ENCODE data around the gene FOS. TPM values are rescaled to one million over a fixed set of nuclear protein-coding genes. Genes with fewer than 3 reads are reported as not detected.

FOS gene
- total and polyA plus RNA-seq, 2 experiments from 2014 or later = 47.3 to 54.8 TPM

- TF ChIP-seq STAT1 (IDR thresholded peaks at IDR 0.05; ENCODE audit: unreplicated experiment) (no peak), NANOG (IDR thresholded peaks at IDR 0.05; ENCODE audit: borderline replicate concordance) (peak; percentile 35), POLR2AphosphoS5 (IDR thresholded peaks at IDR 0.05; ENCODE audit: low read depth) (no peak)
- H3K27ac ChIP-seq (ENCODE audit: low read depth) = peak overlapping the region; percentile 88
- H3K36me3 Mint-ChIP-seq (ENCODE audit: low read depth) = peaks cover 31% of the 10 kb centered on the region
- 0 out of 2 replicates have a peak, but pooled peaks cover 12% of the 10 kb centered on the region for H3K36me3 ChIP-seq (ENCODE audit: insufficient read depth)
- peaks cover 23% of the 10 kb centered on the region for H3K4me1 ChIP-seq (ENCODE audit: insufficient read depth)
- no peak overlapping the region for H2AFZ ChIP-seq
- peaks cover 59% of the 10 kb centered on the region for H3K27me3 Mint-ChIP-seq (ENCODE audit: insufficient read depth, low read depth, poor library complexity)
- ATAC-seq (no peak), DNase-seq (ENCODE audit: low spot score) (peak; percentile 79)
- no peaks in the 10 kb centered on the region for H3K9me2 ChIP-seq (ENCODE audit: insufficient read depth)
- H3K9me3 Mint-ChIP-seq = no peaks in the 10 kb centered on the region; the same call in 2 of the 3 replicates
- H3K27ac Mint-ChIP-seq = peak overlapping the region; percentile 100
- peaks cover 30% of the 10 kb centered on the region for H3K27me3 ChIP-seq (ENCODE audit: insufficient read depth)
- peaks cover 18% of the 10 kb centered on the region for H3K79me2 ChIP-seq (replicated peaks; ENCODE audit: insufficient read depth)
- peaks cover 39% of the 10 kb centered on the region for H3F3A ChIP-seq (replicated peaks; ENCODE audit: low read depth)
- H4K20me1 ChIP-seq (replicated peaks; ENCODE audit: insufficient read depth) = 0 out of 2 replicates have a peak, but pooled peaks cover 7% of the 10 kb centered on the region
- H3K4me3 ChIP-seq = peak overlapping the region; percentile 99
- peak overlapping the region; percentile 92 for H3K4me3 Mint-ChIP-seq
- H3K4me2 ChIP-seq = peak overlapping the region; percentile 97
- H3K4me1 Mint-ChIP-seq = peaks cover 33% of the 10 kb centered on the region
These were observed 1.7 kb downstream of the FOS start for GRCh38 chr14:75280291-75280830.

GRCh38 chr14:75280831-75281653, 2.4 kb downstream of the FOS start:
- Mint-ChIP-seq H3K27me3 (ENCODE audit: insufficient read depth, low read depth, poor library complexity) (peaks cover 54% of the 10 kb centered on the region), H3K4me3 (peak overlapping the region; percentile 92), H3K4me1 (peaks cover 33% of the 10 kb centered on the region), H3K36me3 (ENCODE audit: low read depth) (peaks cover 31% of the 10 kb centered on the region), H3K9me3 (no peaks in the 10 kb centered on the region; the same call in 2 of the 3 replicates), H3K27ac (peak overlapping the region; percentile 100; the same call in 1 of the 2 replicates)
- Histone ChIP-seq H3K9me2 (ENCODE audit: insufficient read depth) (no peaks in the 10 kb centered on the region), H3K27ac (ENCODE audit: low read depth) (peak overlapping the region; percentile 88), H3K4me1 (ENCODE audit: insufficient read depth) (peaks cover 23% of the 10 kb centered on the region), H3K27me3 (ENCODE audit: insufficient read depth) (peaks cover 23% of the 10 kb centered on the region), H2AFZ (no peak overlapping the region), H3K79me2 (replicated peaks; ENCODE audit: insufficient read depth) (peaks cover 18% of the 10 kb centered on the region), H4K20me1 (replicated peaks; ENCODE audit: insufficient read depth) (0 out of 2 replicates have a peak, but pooled peaks cover 7% of the 10 kb centered on the region), H3K4me2 (peak overlapping the region; percentile 97), H3K4me3 (peak overlapping the region; percentile 99), H3F3A (replicated peaks; ENCODE audit: low read depth) (peaks cover 37% of the 10 kb centered on the region), H3K36me3 (ENCODE audit: insufficient read depth) (0 out of 2 replicates have a peak, but pooled peaks cover 12% of the 10 kb centered on the region)
- ATAC-seq (no peak), DNase-seq (ENCODE audit: low spot score) (no peak)
- no peak for TF ChIP-seq ZNF462 (CRISPR knock-in tag; IDR thresholded peaks at IDR 0.05)
- no peak for TF ChIP-seq STAT1 (IDR thresholded peaks at IDR 0.05; ENCODE audit: unreplicated experiment)
- no peak for TF ChIP-seq EZH2 (IDR thresholded peaks at IDR 0.05; ENCODE audit: low read depth, unreplicated experiment)
- no peak for TF ChIP-seq NANOG (IDR thresholded peaks at IDR 0.05; ENCODE audit: borderline replicate concordance)
- TF ChIP-seq JUNB (IDR thresholded peaks at IDR 0.05; ENCODE audit: unreplicated experiment) = no peak
- no peak for TF ChIP-seq POLR2AphosphoS5 (IDR thresholded peaks at IDR 0.05; ENCODE audit: low read depth)
- TF ChIP-seq REST (IDR thresholded peaks at IDR 0.05; ENCODE audit: unreplicated experiment) = no peak
- TF ChIP-seq ZNF331 (CRISPR knock-in tag; IDR thresholded peaks at IDR 0.05; ENCODE audit: low read depth) = no peak
- TF ChIP-seq CREB1 (CRISPR knock-in tag; IDR thresholded peaks at IDR 0.05; ENCODE audit: low read depth) = no peak

Measured in GM23338 (cell line).